Astrocyte (in vitro differentiated cells and primary cell): ENCODE results near the gene DYSF.

Experiments used
- CTCF ChIP-seq: IDR thresholded peaks from 2 replicates; pipeline ENCODE4 v1.5.1; 2011; ENCODE audit warnings: low read depth, mild to moderate bottlenecking, inconsistent platforms, low read length, moderate library complexity; ENCODE audit not compliant: insufficient read depth
- EZH2 ChIP-seq: IDR thresholded peaks from 2 replicates; pipeline ENCODE4 v1.6.1; 2012; ENCODE audit warnings: mild to moderate bottlenecking, low read length, inconsistent platforms; ENCODE audit not compliant: insufficient read depth

- TF ChIP-seq CTCF (no peak), EZH2 (no peak)
Measured at GRCh38 chr2:71684226-71685072, 231.1 kb downstream of the DYSF start.
